RPMI8226 (cell line): ENCODE data around the gene TMEM33.

Source experiments
- DNase-seq: peaks from one replicate; pipeline ENCODE4 v3.0.0-alpha.2; 2015

The TMEM33 gene

DNA sequence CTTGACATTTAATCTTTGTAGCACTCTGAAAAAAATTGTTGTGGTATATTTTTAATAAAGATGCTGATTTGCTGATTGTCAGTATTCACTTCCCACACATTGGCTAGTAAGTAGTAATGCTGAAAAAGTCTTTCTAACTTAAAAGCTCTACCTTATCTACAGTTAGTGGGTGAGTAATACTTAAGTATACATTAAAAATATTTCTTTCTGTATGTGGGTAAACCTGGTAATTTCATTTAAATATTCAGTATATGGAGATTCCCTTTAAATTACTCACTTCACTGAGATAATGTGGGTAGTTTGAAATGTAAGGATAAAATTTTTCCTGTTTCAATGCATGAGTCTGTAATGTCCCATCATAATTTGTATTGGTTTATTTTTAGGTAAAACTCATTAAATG lies 5.6 kb downstream of the TMEM33 start:
- no peak for DNase-seq

DNA sequence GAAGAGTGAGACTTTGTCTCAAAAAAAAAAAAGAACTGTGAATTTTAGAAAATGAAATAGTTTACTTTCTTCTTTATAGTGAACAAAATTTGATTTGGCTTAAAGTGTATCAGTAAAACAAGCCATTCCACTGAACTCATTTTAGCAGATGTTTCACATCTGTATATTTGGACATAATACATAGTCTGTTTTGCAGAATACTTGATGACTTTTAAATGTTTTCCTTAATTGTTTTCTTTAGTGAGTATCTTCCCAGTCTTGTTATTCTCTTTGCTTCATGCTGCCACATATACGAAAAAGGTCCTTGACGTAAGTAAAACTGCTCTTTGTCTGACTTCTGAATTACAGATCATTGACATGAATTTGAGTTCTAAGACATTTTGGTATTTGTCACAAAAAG lies 8.3 kb downstream of the TMEM33 start:
- no peak for DNase-seq

DNA sequence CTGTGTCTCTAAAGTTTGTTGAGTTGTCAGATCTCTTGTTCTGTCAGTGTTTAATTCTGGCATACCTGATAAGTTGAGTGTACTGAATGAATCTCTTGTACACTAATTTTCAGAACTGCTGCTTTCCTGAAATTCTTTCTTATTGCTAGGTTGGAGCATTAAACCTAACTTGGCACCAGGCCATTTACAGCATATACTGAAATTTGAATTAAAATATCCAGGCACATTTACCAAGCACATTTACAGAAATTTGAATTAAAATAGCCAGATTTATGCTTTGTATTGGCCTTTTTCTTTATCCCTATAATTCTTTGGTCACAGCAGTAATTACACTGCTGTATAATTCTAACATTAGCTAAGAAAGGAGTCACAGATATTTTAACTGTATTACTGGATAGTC lies 8.9 kb downstream of the TMEM33 start:
- DNase-seq, result no peak

DNA sequence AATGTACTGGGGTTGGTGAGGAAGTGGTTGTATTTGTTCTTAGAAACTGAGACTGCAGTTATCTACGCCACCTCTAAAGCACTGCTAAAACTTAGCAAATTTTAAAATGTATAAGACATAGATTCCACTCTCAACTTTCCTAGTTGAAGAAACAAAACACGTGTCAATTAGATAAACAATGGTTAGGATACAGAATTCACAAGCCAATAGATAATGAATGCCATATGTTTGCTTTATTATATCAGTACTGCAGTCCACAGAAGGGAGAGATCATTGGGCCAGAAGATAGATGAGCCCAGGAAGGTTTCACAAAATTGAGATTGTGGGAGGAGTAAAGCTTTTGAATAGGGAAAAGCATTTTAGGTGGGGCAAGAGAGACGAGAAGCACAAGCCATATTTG lies 14.3 kb downstream of the TMEM33 start:
- no peak for DNase-seq

DNA sequence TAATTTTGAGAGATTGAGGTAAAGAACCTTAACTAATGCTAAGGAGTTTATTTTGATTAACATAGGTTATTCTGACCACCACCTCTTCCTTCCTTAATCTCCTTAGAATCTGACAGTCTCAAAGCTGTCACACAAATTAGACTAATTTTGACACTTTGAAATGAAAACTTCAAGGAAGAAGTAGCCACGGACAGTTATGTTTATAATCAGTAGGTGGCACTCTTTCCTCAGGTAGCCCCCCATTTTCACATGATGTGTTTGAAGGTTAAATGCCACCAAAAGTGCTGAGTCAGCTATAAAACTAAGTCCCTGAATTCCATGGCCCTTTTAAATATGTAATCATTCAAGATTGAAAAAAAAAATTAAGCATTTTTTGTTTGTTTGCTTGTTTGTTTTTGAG lies 22.4 kb downstream of the TMEM33 start:
- DNase-seq, result peak; percentile 23

DNA sequence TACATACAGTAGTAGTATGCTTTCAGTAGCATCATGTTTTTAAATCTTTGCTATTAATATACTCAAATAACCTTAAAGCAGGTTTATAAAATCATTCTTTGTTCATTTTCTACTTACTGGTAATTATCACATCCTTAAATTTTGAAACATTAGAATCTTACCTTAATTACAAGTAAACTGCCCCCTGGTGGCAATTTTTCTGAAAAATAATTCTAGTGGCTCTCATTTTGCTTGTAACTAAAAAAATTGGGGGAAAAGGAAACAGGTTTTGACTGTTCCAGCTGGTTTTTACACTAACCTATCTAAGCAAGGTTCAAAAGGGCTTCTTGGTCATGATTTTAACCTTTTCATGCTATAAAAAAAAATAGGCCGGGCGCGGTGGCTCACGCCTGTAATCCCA lies 27.9 kb downstream of the TMEM33 start:
- peak; percentile 52 for DNase-seq

DNA sequence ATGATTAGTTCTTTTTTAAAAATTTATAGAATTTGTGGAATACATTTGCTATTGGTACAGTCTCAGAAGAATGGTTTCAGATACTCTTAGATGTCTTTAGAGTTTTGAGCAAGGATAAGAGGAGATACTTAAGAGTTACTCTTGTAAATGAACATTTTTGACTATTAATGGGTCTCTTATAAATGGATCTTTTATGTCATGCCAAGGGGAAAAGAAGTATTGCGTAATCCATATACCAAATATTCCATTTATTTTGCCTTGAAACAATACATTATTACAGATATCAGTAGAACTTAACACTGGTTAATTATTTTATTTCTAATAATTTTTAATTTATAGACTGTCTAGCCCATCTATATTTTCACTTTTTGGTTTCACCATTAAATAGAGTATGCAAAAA lies 29.2 kb downstream of the TMEM33 start:
- no peak for DNase-seq

DNA sequence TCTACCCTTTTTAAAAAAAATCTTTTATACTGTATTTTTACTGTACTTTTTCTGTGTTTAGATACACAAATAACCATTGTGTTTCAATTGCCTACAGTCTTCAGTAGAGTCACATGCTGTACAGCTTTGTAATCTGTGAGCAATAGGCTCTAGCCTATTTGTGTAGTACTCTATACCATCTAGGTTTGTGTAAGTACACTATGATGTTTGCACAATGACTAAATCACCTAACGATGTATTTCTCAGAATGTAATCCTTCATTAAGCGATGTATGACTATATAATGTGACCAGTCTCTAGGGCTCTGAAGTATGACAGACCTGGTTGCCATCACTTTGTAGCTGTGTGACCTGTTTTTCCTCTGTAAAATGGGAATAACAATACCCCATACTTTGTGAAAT lies 32.2 kb downstream of the TMEM33 start:
- DNase-seq, result no peak

DNA sequence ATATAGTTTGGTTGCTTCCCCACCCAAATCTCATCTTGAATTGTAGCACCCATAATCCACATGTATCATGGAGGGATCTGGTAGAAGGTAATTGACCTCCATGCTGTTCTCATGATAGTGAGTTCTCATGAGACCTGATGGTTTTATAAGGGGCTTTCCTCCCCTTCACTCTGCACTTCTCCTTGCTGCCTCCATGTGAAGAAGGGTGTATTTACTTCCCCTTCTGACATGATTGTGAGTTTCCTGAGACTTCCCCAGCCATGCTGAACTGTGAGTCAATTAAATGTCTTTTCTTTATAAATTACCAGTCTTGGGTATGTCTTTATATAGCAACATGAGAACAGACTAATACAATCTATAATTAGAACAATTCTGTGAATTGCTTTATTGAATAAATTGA lies 34.4 kb downstream of the TMEM33 start:
- DNase-seq, result no peak

DNA sequence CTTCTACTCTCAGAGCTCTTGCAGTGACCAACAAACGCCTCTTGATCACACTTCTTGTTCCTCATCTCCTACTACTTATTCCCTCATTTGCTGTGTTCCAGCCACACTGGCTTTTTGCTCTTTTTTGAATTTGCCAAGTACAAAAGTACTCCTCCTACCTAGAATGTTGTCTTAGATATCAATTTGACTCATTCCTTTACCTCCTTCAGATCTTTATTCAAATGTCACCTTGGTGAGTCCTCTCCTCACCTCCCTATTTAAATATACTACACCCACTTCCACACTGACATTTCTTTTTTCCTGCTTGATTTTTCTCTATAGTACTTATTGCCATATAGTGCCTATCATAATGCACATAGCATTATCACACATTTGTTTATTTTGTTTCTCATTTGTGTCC lies 40.1 kb downstream of the TMEM33 start:
- no peak for DNase-seq

DNA sequence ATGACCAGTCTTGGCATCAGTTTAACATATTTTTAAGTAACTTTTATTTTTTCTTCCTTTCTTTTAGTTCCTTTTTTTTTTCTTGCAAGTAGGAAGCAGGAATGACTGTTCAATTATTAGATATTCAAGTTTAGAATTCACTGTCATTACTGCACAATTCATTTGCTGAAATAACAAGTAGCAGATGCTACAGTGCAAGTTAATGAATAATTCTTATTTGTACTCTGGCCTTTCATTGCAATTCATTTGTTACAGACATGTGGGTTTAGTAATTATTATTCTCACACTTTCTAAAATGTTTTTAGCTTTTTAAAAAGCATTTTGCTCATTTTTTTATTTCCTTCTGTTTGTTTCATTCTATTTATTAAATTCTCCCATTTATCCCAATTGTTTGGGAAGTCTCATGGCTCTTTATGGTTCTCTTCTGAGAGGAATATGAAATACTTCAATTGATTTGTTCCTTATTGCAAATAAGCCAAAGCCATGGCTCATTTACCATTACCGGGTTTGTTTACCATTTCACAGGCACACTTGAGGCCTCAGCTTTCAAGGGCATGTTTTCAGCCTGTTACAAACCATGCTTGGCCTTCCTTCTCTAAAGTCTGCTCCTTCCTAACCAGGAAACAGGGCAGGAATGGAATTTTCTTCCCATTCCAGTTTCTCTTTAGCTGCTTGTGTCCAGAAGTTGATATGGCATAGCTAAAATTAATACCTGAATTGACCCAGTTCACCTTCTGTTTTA lies 41.7 kb downstream of the TMEM33 start:
- DNase-seq, result no peak

DNA sequence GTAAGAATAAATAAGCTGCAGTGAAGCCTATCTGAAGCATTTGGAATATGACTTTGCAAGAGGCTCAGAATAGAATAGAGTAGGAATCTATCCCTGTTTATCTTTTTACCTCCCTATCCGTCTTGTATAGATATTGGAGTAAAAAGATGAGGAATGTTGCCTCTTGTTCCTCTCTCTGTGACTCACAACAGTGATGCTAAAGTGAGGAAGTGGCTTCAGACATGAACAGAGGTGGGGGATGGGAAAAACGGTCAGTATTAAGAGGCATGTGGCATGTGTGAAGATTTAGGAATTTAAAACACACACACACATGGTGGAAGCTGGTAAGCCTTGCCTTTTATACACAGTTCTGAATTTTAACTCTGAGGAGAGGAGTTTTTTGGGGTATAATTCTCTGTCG lies 42.5 kb downstream of the TMEM33 start:
- DNase-seq, result no peak

DNA sequence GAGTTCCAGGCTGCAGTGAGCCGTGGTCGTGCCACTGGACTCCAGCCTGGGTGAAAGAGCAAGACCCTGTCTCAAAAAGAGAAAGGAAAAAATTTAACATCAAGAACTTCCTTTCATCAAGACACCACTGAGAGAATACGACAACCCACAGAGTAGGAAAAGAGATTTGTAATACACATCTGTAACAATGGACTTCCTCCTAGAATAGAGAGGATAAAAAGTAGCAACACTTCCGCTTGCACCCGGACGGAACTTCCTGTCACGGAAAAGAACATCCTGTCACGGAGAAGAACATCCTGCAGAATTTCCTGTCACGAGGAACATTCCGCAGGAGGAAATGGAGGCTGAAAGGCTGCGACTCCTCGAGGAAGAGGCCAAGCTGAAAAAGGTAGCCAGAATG lies 46.2 kb downstream of the TMEM33 start, which contains the start of gene DCAF4L1:
Gene DCAF4L1, plus strand, starts transcription at position 301 of the 400 bp plus-strand sequence. Its CDS starts 37 bp downstream, at position 338.
- no peak for DNase-seq

DNA sequence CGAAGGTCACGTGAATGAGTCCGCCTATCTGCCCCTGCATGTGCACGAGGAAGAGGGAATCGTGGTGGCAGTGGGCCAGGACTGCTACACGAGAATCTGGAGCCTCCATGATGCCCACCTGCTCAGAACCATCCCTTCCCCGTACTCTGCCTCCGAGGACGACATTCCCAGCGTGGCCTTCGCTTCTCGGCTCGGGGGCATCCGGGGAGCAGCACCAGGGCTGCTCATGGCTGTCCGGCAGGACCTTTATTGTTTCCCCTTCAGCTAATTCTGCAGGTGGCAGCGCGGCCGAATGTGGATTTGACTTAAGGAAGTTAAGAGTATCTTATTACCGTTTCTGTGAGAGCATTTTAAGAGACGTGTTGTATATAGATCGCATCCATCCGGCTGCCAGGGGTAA lies 47.5 kb downstream of the TMEM33 start:
- no peak for DNase-seq

DNA sequence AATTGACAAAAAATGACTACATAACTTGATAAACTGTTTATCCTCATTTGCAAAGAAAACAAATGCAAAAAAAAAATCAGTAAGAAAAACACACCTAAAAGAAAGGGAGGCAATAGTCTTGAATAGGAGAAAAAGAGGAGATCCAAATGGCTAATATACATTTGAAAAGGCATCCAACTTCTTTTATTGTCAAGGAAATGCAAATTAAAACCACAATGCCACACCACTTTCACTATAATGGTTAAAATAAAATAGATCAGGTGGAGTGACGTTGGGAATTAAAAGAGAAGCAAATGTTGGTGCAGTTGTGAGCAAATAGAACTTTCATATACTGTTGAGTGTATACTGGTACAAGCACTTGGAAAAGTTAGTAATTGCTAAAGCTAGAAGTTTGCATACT lies 49.9 kb downstream of the TMEM33 start:
- no peak for DNase-seq

DNA sequence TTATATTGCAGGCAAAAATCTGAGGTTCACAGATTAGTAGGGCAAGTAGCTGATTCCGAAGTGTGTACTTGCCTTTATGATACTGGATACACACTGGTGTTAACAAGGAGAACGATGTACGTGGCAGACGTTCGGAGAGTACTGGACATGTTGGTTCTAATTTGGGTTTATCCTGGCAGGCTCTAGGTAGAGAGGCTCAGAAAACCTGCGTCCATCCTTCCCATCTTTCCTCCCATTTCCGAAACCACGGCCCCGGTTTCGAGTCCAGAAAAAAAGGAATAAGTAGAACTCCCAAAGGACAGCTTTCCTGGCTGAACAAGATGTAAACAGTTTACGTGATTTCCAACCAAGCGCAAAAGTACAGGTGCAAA lies 54.8 kb downstream of the TMEM33 start:
- DNase-seq, result no peak

DNA sequence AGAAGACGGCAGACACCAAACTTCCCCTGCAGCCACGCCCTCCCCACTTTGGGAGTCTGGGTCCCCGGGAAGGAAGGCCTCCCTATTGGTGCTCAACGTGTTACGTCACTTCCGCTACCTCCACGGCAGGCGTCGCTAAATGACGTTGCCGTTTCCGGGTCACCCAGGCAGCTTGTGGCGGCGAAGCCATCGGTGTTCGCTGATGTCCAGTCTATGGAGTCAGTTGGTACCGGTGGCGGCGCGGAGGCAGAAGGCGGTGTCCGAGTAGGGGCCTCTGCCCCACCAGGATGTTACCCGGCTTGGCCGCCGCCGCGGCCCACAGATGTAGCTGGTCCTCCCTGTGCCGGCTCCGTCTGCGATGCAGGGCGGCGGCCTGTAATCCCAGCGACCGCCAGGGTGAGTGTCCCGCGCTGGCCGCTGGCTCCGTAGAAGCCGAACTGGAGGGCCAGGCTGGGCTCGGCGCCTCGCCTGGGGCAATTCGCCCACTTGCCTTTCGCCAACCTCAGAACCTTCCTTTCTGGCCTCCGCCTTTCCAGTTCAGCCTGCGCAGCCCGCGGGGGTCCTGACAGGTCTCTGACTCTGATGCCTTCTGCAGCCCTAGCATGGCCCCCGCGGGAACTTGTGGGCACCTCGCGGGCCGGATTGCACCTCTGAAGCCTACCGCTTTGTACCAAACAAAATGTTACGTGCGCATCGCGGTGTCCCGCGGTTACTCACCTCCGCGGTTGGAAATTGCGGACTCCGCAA lies 55.3 kb downstream of the TMEM33 start, which contains the start of gene SLC30A9:
Gene SLC30A9, plus strand, starts transcription at position 166 of the 747 bp plus-strand sequence. Its CDS starts 122 bp downstream, at position 288.
- peak; percentile 93 for DNase-seq

DNA sequence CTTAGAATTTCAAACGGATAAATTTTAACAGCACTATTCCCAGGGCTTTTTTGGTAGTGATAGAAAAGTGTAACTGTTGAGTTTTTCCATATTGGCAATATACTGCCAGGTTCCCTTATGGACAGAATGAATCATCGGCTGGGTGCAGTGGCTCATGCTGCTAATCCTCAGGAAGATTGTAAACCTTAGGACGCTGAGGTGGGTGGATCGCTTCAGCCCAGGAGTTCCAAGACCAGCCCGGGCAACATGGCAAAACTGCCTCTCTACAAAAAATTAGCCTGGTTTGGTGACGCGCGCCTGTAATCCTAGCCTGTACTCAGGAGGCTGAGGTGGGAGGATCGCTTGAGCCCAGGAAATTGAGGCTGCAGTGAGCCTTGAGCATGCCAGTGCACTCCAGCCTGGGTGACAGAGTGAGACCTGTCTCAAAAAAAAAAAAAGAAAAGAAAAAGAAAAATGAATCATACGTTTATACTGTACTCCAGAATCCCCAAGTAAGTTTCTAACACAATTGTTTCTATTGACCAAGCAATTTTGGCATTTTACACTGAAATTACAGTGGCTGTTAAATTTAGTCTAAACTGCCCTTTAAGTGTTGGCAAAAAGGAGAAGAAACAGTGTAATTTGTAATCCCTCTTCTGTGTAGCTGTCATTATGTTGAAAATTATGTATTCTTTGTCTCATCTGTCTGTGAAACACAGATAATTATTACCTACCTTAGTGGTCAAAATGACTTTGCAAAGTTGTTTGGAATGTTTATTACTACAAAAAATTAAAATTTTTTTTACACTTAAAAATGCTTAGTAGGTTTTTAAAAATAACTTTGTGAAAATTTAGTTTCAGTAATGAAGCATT lies 56.9 kb downstream of the TMEM33 start:
- no peak for DNase-seq

DNA sequence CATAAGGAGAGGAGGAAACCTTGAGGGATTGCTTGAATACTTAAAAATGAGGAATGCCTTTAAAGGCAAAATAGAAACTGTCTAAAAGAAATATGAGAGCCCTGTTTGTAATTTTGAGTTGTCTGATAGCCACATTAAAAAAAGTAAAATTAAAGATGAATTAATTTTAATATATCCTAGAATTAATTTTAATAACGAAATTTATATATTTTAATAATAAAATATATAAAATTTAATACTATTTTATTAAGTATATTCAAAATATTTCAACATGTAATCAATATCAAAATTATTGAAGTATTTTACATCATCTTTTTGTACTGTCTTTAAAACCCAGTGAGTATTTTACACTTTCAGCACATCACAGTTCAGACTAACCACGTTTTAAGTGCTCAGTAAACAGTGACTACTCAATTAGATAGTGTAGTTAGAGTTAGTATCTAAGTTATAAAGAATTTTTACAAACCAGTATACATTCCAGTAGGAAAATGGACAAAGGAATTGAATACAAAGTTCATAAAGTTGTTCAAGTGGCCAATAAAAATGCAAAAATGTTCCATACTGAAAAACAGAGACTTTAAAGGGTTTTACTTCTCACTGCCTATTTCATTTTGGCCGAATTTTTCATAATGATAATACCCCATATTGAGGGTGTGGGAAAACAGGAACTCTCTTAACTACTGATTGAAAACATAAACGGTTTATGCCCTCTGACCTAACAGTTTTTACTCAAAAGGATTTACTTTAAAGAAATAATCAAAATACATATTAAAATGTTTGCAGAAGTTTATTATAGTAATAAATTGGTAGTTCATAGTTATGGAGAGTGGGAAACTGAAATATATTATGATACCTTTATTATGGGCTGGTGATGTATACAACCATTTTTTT lies 58.0 kb downstream of the TMEM33 start:
- no peak for DNase-seq

DNA sequence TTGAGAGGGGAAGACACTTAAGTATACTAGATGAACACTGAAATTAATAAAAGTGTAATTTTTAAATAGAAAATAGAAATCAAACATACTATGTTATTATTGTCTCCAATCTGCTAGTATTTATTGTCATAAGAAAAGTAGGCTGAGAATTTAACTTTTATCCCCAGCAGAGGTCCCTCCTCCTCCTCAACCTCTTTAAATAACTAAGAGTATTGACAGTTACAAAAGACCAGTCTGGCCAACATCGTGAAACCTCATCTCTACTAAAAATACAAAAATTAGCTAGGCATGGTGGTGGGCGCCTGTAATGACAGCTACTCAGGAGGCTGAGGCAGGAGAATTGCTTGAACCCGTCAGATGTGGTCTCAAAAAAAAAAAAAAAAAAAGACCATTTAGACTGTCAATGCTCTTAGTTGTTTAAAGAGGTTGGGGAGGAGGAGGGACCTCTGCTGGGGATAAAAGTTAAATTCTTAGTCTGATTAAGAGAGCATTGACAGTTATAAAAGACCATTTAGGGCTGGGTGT lies 59.3 kb downstream of the TMEM33 start:
- no peak for DNase-seq

DNA sequence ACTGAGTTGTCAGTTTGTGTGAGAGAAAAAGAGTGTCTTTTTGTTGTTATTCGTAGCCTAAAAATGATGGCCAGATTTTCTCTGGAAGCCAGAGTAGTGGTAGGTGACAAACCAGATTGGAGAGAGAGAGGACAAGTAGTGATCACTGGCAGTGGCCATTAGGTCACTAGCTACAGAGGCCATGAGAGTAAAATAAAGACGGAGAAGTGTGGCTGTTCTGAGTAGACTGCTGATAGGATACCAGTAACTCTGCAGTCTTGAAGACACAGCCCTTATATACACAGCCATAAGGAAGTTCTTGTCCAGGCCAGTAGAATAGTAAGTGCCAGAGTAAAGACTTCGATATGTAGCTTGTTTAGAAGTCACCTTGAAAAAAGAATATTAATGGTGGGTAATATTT lies 62.8 kb downstream of the TMEM33 start:
- no peak for DNase-seq

DNA sequence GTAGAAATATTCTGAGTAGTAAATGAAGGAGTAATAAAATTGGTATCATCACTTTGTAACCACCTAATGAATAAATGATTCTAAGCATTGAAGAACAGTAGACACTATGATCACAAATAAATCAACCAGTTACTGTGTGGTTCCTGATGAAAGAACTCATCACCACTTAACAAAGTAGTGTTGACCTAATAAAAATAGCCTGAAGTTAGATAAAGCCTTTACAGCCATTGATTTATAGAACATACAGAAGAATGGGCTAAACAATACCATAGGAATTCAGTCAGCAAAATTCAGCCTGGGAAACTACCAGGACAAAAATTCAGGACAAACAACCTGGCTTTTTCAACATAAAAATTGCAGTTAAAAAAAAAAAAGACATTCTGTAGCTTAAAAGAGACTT lies 64.1 kb downstream of the TMEM33 start:
- DNase-seq, result no peak
